ENCODE data around the gene WDR18. TPM values are rescaled to one million over a fixed set of nuclear protein-coding genes. Genes with fewer than 3 reads are reported as not detected.

Gene WDR18
- total RNA-seq, 1 experiment from 2014 or later = 124 TPM

DNA sequence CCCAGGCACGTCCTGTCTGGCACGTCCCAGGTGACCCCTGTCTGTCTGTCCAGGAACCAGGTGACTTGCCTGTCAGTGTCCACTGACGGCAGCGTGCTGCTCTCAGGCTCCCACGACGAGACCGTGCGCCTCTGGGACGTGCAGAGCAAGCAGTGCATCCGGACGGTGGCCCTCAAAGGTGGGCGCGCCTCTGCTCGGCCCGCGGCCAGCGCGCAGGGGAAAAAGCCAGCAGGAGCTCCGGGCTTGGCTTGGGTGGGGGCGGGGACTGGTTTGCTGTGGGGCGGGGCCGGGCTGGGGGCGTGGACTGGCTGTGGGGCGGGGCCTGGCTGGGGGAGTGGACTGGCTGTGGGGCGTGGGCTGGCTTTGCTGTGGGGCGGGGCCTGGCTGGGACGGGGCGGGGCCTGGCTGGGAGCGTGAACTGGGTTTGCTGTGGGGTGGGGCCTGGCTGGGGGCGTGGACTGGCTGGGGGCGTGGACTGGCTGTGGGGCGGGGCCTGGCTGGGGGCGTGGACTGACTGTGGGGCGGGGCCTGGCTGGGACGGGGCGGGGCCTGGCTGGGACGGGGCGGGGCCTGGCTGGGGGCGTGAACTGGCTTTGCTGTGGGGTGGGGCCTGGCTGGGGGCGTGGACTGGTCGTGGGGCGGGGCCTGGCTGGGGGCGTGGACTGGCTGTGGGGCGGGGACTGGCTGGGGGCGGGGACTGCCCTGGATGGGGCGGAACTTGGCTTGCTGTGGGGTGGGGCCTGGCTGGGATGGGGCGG, 7.2 kb downstream of the WDR18 start:
- TF ChIP-seq POLR2AphosphoS5 (IDR thresholded peaks at IDR 0.05; ENCODE audit: low read depth, low read length) (no peak), YY1 (IDR thresholded peaks at IDR 0.05; ENCODE audit: extremely low read depth, insufficient replicate concordance, low read depth, low read length) (no peak), ZNF274 (IDR thresholded peaks at IDR 0.05; ENCODE audit: low read depth, low read length) (no peak), EGR1 (IDR thresholded peaks at IDR 0.05; ENCODE audit: low read depth) (no peak), ELF1 (IDR thresholded peaks at IDR 0.05; ENCODE audit: borderline replicate concordance, low read depth) (no peak), SIN3A (IDR thresholded peaks at IDR 0.05; ENCODE audit: low read depth) (no peak), SRF (IDR thresholded peaks at IDR 0.05; ENCODE audit: low read depth) (no peak), CBX3 (IDR thresholded peaks at IDR 0.05; ENCODE audit: low read depth) (no peak)
- TF ChIP-seq, protein P1, sequence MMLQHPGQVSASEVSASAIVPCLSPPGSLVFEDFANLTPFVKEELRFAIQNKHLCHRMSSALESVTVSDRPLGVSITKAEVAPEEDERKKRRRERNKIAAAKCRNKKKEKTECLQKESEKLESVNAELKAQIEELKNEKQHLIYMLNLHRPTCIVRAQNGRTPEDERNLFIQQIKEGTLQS (IDR thresholded peaks at IDR 0.05) = no peak
- TF ChIP-seq, protein P2, sequence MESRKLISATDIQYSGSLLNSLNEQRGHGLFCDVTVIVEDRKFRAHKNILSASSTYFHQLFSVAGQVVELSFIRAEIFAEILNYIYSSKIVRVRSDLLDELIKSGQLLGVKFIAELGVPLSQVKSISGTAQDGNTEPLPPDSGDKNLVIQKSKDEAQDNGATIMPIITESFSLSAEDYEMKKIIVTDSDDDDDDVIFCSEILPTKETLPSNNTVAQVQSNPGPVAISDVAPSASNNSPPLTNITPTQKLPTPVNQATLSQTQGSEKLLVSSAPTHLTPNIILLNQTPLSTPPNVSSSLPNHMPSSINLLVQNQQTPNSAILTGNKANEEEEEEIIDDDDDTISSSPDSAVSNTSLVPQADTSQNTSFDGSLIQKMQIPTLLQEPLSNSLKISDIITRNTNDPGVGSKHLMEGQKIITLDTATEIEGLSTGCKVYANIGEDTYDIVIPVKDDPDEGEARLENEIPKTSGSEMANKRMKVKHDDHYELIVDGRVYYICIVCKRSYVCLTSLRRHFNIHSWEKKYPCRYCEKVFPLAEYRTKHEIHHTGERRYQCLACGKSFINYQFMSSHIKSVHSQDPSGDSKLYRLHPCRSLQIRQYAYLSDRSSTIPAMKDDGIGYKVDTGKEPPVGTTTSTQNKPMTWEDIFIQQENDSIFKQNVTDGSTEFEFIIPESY (IDR thresholded peaks at IDR 0.05; ENCODE audit: extremely low read depth, insufficient replicate concordance, low read length) = no peak
- TF ChIP-seq, protein P3, sequence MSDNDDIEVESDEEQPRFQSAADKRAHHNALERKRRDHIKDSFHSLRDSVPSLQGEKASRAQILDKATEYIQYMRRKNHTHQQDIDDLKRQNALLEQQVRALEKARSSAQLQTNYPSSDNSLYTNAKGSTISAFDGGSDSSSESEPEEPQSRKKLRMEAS (IDR thresholded peaks at IDR 0.05) = no peak
- TF ChIP-seq, protein P4, sequence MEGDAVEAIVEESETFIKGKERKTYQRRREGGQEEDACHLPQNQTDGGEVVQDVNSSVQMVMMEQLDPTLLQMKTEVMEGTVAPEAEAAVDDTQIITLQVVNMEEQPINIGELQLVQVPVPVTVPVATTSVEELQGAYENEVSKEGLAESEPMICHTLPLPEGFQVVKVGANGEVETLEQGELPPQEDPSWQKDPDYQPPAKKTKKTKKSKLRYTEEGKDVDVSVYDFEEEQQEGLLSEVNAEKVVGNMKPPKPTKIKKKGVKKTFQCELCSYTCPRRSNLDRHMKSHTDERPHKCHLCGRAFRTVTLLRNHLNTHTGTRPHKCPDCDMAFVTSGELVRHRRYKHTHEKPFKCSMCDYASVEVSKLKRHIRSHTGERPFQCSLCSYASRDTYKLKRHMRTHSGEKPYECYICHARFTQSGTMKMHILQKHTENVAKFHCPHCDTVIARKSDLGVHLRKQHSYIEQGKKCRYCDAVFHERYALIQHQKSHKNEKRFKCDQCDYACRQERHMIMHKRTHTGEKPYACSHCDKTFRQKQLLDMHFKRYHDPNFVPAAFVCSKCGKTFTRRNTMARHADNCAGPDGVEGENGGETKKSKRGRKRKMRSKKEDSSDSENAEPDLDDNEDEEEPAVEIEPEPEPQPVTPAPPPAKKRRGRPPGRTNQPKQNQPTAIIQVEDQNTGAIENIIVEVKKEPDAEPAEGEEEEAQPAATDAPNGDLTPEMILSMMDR (IDR thresholded peaks at IDR 0.05 in 2 of 3, conservative IDR thresholded peaks at IDR 0.05 in 1 of 3; ENCODE audit: borderline replicate concordance in 1 of 3, insufficient read depth in 1 of 3, low read depth in 2 of 3, low read length in 2 of 3) = no peak
- peak; percentile 55 for ATAC-seq
- CTCF ChIA-PET = no interaction called here
- H3K27me3 ChIP-seq (ENCODE audit: insufficient read depth, low read length) = no peaks in the 10 kb centered on the region
- H3K4me3 ChIP-seq (replicated peaks in 1 of 2; ENCODE audit: low read depth in 1 of 2, low read length in 2 of 2) = no peak overlapping the region
- no peaks in the 10 kb centered on the region for H3K9me3 ChIP-seq (ENCODE audit: control insufficient read depth in 1 of 2, insufficient read depth in 1 of 2, low read depth in 1 of 2, low read length in 2 of 2)
- intact Hi-C loops (cut with micrococcal nuclease) = no loop called here
- RAD21 ChIA-PET (ENCODE audit: low non-redundant PET in 1 of 2, low total read pairs in 2 of 2, uncharacterized antibody in 2 of 2, unreplicated experiment in 2 of 2) = interaction anchor here in 1 of 2 experiments (0.6 kb wide), 1 partner anchor 35 kb away, joined by 5 read pairs; no protein-coding TSS in a partner anchor
- DNase-seq (ENCODE audit: low read depth, low spot score) = peak; percentile 22
- H3K36me3 ChIP-seq (ENCODE audit: control insufficient read depth in 1 of 2, insufficient read depth in 2 of 2, low read length in 2 of 2) = peaks cover 13 to 62% of the 10 kb centered on the region in 2 experiments
- H3K4me1 ChIP-seq (ENCODE audit: control insufficient read depth in 1 of 2, insufficient read depth in 2 of 2, low read length in 2 of 2) = peaks cover 3 to 24% of the 10 kb centered on the region in 2 experiments
- peak overlapping the region; percentile 50; the same call in 1 of the 2 replicates for H3K27ac ChIP-seq (ENCODE audit: low read depth, low read length)
- POLR2A ChIA-PET = no interaction called here
- H4K20me1 ChIP-seq (ENCODE audit: insufficient read depth) = peaks cover 6% of the 10 kb centered on the region; the same call in 1 of the 2 replicates
- no peak overlapping the region for H3K9ac ChIP-seq (ENCODE audit: low read length)
- no peak overlapping the region for H2AFZ ChIP-seq (ENCODE audit: low read depth, low read length, poor library complexity, severe bottlenecking)
- H3K9me2 ChIP-seq (ENCODE audit: insufficient read depth) = no peaks in the 10 kb centered on the region
- H3K79me2 ChIP-seq (ENCODE audit: insufficient read depth, low read length) = peaks cover 11% of the 10 kb centered on the region; the same call in 1 of the 2 replicates
- no peak overlapping the region for H3K4me2 ChIP-seq (ENCODE audit: low read length)
- no TSS peak for BruUV-seq (replicated peaks)

Measured in HCT116 (cell line).